Tibial nerve (tissue), 3 donors: ENCODE data around the gene YIPF2.

ENCODE experiments used
- CTCF ChIP-seq, 5 experiments: fragments of 200-600 bp in 3 of 5; fragments of 450-650 bp in 2 of 5; sonication (generic) in 3 of 5; IDR thresholded peaks; one replicate each; pipeline ENCODE4 v1.5.1; 2016 to 2019; ENCODE audit warnings: antibody characterized with exemption in 5 of 5, mild to moderate bottlenecking in 3 of 5, moderate library complexity in 2 of 5
- POLR2A ChIP-seq, 2 donors: fragments of 450-650 bp; IDR thresholded peaks; one replicate each; pipeline ENCODE4 v1.6.1; 2017; ENCODE audit warnings: antibody characterized with exemption in 2 of 2, mild to moderate bottlenecking in 2 of 2, moderate library complexity in 2 of 2

GRCh38 chr19:10882108-10882457 is 46.4 kb downstream of the YIPF2 start:
- no peak for TF ChIP-seq CTCF (IDR thresholded peaks at IDR 0.05)
- no peak for TF ChIP-seq POLR2A (IDR thresholded peaks at IDR 0.05)
